Measurements from ENCODE around the gene ANKRD11. TPM values are rescaled to one million over a fixed set of nuclear protein-coding genes. Genes with fewer than 3 reads are reported as not detected.
"Not testable (repeated sequence)": the region's sequence is repeated elsewhere in the genome, so short reads cannot be mapped to it uniquely, and the experiment has no call there.

ANKRD11 gene
- total RNA-seq, 1 experiment from 2014 or later: 48.0 TPM

GRCh38 chr16:89246383-89246902 lies 243.9 kb downstream of the ANKRD11 start:
- Histone ChIP-seq H3K36me3 (no peaks in the 10 kb centered on the region), H3K4me1 (replicated peaks) (peaks cover 8% of the 10 kb centered on the region), H3K9me3 (replicated peaks) (0 out of 2 replicates have a peak, but pooled peaks cover 9% of the 10 kb centered on the region), H3K27me3 (replicated peaks) (peaks cover 14% of the 10 kb centered on the region), H3K27ac (no peak overlapping the region), H3K4me3 (peak overlapping the region; percentile 36; the same call in 1 of the 2 replicates)
- DNase-seq (ENCODE audit: low read depth in 1 of 2, low spot score in 2 of 2): no peak

- peaks cover 3% of the 10 kb centered on the region; the same call in 1 of the 2 replicates for H3K36me3 ChIP-seq
- no peak for DNase-seq (ENCODE audit: low read depth in 1 of 2, low spot score in 2 of 2)
- peaks cover 14% of the 10 kb centered on the region for H3K27me3 ChIP-seq (replicated peaks)
- H3K9me3 ChIP-seq (replicated peaks): 0 out of 2 replicates have a peak, but pooled peaks cover 9% of the 10 kb centered on the region
- no peak overlapping the region for H3K27ac ChIP-seq
- H3K4me3 ChIP-seq: no peak overlapping the region
- H3K4me1 ChIP-seq (replicated peaks): peaks cover 13% of the 10 kb centered on the region
These were observed 245.6 kb downstream of the ANKRD11 start for GRCh38 chr16:89244754-89245153.

DNA sequence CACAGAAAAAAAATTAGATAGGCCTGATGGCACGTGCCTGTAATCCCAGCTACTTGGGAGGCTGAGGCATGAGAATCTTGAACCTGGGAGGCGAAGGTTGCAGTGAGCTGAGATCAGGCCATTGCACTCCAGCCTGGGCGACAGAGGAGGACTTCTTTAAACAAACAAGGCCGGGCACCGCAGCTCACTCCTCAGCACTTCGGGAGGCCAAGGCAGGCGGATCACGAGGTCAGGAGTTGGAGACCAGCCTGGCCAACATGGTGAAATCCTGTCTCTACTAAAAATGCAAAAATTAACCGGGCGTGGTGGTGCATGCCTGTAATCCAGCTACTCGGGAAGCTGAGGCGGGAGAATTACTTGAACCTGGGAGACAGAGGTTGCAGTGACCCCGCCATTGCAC lies 246.1 kb downstream of the ANKRD11 start:
- H3K27ac ChIP-seq, H3K4me3 ChIP-seq: not testable (repeated sequence)

GRCh38 chr16:89243664-89244063 lies 246.7 kb downstream of the ANKRD11 start:
- no peak for DNase-seq (ENCODE audit: low read depth in 1 of 2, low spot score in 2 of 2)
- H3K36me3 ChIP-seq: peaks cover 3% of the 10 kb centered on the region; the same call in 1 of the 2 replicates
- peaks cover 14% of the 10 kb centered on the region for H3K27me3 ChIP-seq (replicated peaks)
- H3K27ac ChIP-seq: no peak overlapping the region
- no peak overlapping the region for H3K4me3 ChIP-seq
- peaks cover 13% of the 10 kb centered on the region for H3K4me1 ChIP-seq (replicated peaks)
- 0 out of 2 replicates have a peak, but pooled peaks cover 8% of the 10 kb centered on the region for H3K9me3 ChIP-seq (replicated peaks)

More for the DNA sequence above, 246.1 kb downstream of the ANKRD11 start:
- peaks cover 13% of the 10 kb centered on the region for H3K4me1 ChIP-seq (replicated peaks)
- H3K27me3 ChIP-seq (replicated peaks): peaks cover 14% of the 10 kb centered on the region
- not testable (repeated sequence) for H3K9me3 ChIP-seq (replicated peaks); DNase-seq (ENCODE audit: low read depth in 1 of 2, low spot score in 2 of 2); H3K36me3 ChIP-seq

DNA sequence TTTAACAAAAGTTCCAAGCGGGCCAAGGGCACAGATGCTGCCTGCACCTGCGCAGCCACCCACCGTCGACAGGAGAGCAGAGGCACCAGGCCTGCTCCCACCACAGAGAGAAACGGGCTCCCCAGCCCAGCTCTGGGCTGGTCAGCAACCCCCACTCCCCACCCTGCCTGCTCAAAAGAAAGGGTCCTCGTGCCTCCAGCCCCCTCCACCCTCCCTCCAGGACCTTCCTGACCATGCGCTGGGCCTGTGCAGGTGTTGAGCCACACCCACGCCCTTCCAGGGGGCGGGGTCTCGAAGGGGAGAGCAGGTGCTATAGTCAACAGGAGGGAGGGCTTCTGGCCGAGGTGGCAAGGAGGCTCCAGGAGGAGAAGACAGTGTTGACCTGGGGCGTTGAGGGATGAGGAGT lies 247.6 kb downstream of the ANKRD11 start:
- H3K27ac ChIP-seq: no peak overlapping the region
- no peak for DNase-seq (ENCODE audit: low read depth in 1 of 2, low spot score in 2 of 2)

GRCh38 chr16:89241187-89242007 lies 249.0 kb downstream of the ANKRD11 start:
- peak; percentile 75 to 91 for DNase-seq (ENCODE audit: low read depth in 1 of 2, low spot score in 2 of 2)

More for the DNA sequence above, 247.6 kb downstream of the ANKRD11 start:
- Histone ChIP-seq H3K36me3 (peaks cover 3% of the 10 kb centered on the region; the same call in 1 of the 2 replicates), H3K9me3 (replicated peaks) (0 out of 2 replicates have a peak, but pooled peaks cover 4% of the 10 kb centered on the region), H3K4me3 (no peak overlapping the region), H3K4me1 (replicated peaks) (peaks cover 13% of the 10 kb centered on the region), H3K27me3 (replicated peaks) (peaks cover 14% of the 10 kb centered on the region)

DNA sequence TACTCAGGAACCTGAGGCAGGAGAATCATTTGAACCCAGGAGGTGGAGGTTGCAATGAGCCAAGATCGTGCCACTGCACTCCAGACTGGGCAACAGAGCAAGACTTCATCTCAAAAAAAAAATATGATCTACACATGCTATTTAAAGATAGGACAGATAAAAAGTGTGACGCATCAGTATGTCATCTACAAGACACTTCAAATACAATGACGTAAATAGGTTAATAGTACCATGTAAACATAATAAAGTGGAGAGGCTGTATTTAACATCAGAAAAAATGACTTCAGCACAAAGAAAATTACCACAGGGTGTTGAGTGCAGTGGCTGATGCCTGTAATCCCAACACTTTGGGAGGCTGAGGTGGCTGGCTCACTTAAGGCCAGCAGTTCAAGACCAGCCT lies 252.6 kb downstream of the ANKRD11 start:
- H3K27me3 ChIP-seq (replicated peaks): no peaks in the 10 kb centered on the region
- no peak for DNase-seq (ENCODE audit: low read depth in 1 of 2, low spot score in 2 of 2)
- H3K27ac ChIP-seq: no peak overlapping the region
- H3K4me1 ChIP-seq (replicated peaks): peaks cover 8% of the 10 kb centered on the region
- H3K36me3 ChIP-seq: peaks cover 19% of the 10 kb centered on the region
- no peak overlapping the region for H3K4me3 ChIP-seq
- H3K9me3 ChIP-seq (replicated peaks): no peaks in the 10 kb centered on the region

More at GRCh38 chr16:89241187-89242007, 249.0 kb downstream of the ANKRD11 start:
- peaks cover 3% of the 10 kb centered on the region; the same call in 1 of the 2 replicates for H3K36me3 ChIP-seq
- H3K9me3 ChIP-seq (replicated peaks): no peaks in the 10 kb centered on the region
- peak overlapping the region; percentile 90 for H3K4me3 ChIP-seq
- peaks cover 8% of the 10 kb centered on the region for H3K4me1 ChIP-seq (replicated peaks)
- peaks cover 7% of the 10 kb centered on the region for H3K27me3 ChIP-seq (replicated peaks)
- H3K27ac ChIP-seq: peak overlapping the region; percentile 96

DNA sequence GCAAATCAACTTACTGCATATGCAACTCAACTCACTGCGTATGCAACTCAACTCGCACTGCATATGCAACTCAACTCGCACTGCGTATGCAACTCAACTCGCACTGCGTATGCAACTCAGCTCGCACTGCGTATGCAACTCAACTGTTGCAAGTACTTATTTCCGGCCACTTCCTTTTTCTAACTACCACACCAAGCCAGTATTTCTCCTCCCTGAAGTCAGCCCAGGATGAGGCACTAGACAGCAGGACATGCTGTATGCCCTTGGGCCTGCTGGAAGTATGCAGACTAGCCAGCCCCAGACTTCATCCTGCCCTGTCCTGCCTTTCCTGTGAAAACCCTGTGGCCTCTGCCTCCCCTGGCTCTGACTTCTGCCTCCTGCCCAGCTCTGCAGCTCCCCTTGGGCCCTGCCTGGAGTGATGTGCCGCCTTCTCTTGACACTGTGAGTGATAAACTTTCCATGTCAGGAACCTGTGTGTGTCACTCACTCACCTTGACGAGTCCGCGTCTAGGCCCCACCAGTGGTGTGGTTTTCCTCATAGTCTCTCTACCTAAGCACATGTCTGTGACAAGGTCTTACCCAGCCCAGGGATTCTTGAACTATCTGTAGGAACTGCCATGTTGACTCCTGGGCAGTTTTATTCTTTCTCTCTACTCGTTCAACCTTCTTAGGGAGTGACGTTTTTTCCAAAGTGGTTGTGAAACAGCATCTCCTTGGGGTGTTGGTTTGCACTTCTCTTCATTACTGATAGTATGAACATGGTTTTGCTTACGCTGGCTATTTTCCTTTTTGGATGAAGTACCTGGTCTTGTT lies 256.5 kb downstream of the ANKRD11 start:
- no peaks in the 10 kb centered on the region for H3K27me3 ChIP-seq (replicated peaks)
- no peak for DNase-seq (ENCODE audit: low read depth in 1 of 2, low spot score in 2 of 2)
- no peak overlapping the region for H3K4me3 ChIP-seq
- peaks cover 43% of the 10 kb centered on the region for H3K36me3 ChIP-seq
- H3K9me3 ChIP-seq (replicated peaks): no peaks in the 10 kb centered on the region; the same call in 1 of the 2 replicates
- H3K27ac ChIP-seq: no peak overlapping the region
- no peaks in the 10 kb centered on the region for H3K4me1 ChIP-seq (replicated peaks)

GRCh38 chr16:89232107-89232506 lies 258.3 kb downstream of the ANKRD11 start:
- no peak for DNase-seq (ENCODE audit: low read depth in 1 of 2, low spot score in 2 of 2)
- H3K36me3 ChIP-seq: peaks cover 61% of the 10 kb centered on the region
- H3K9me3 ChIP-seq (replicated peaks): peaks cover 15% of the 10 kb centered on the region
- H3K27ac ChIP-seq: no peak overlapping the region
- no peak overlapping the region for H3K4me3 ChIP-seq
- no peaks in the 10 kb centered on the region for H3K4me1 ChIP-seq (replicated peaks)
- no peaks in the 10 kb centered on the region for H3K27me3 ChIP-seq (replicated peaks)

- Histone ChIP-seq H3K4me3 (no peak overlapping the region), H3K27ac (no peak overlapping the region), H3K4me1 (replicated peaks) (no peaks in the 10 kb centered on the region), H3K36me3 (peaks cover 76% of the 10 kb centered on the region), H3K27me3 (replicated peaks) (no peaks in the 10 kb centered on the region), H3K9me3 (replicated peaks) (peaks cover 19% of the 10 kb centered on the region)
- no peak for DNase-seq (ENCODE audit: low read depth in 1 of 2, low spot score in 2 of 2)
These were observed 260.1 kb downstream of the ANKRD11 start for GRCh38 chr16:89230255-89230654.

GRCh38 chr16:89224665-89225064 lies 265.7 kb downstream of the ANKRD11 start:
- H3K36me3 ChIP-seq: peaks cover 83% of the 10 kb centered on the region
- no peak overlapping the region for H3K27ac ChIP-seq
- DNase-seq (ENCODE audit: low read depth in 1 of 2, low spot score in 2 of 2): no peak
- H3K4me3 ChIP-seq: no peak overlapping the region
- no peaks in the 10 kb centered on the region for H3K27me3 ChIP-seq (replicated peaks)
- peaks cover 19% of the 10 kb centered on the region for H3K9me3 ChIP-seq (replicated peaks)
- no peaks in the 10 kb centered on the region for H3K4me1 ChIP-seq (replicated peaks)

- 0 out of 2 replicates have a peak, but pooled peaks cover 3% of the 10 kb centered on the region for H3K4me1 ChIP-seq (replicated peaks)
- H3K27me3 ChIP-seq (replicated peaks): no peaks in the 10 kb centered on the region
- no peak overlapping the region for H3K27ac ChIP-seq
- H3K36me3 ChIP-seq: peaks cover 78% of the 10 kb centered on the region
- peaks cover 12% of the 10 kb centered on the region for H3K9me3 ChIP-seq (replicated peaks)
- no peak overlapping the region for H3K4me3 ChIP-seq
- no peak for DNase-seq (ENCODE audit: low read depth in 1 of 2, low spot score in 2 of 2)
These were observed 267.4 kb downstream of the ANKRD11 start for GRCh38 chr16:89222931-89223330.

DNA sequence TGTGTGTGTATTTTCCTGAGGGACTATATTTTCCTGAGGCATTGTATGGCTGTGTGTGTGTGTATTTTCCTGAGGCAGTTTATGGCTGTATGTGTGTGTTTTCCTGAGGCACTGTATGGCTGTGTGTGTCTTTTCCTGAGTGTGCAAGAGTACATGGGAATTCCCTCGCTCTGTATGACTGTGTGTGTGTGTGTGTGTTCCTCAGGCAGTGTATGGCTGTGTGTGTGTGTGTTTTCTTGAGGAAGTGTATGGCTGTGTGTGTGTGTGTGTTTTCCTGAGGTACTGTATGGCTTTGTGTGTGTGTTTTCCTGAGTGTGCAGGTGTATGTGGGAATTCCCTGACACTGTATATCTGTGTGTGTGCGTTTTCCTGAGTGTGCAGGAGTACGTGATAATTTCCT lies 268.8 kb downstream of the ANKRD11 start:
- no peak overlapping the region for H3K4me3 ChIP-seq
- H3K27me3 ChIP-seq (replicated peaks): no peaks in the 10 kb centered on the region
- no peak overlapping the region for H3K27ac ChIP-seq
- H3K9me3 ChIP-seq (replicated peaks): no peaks in the 10 kb centered on the region; the same call in 1 of the 2 replicates
- DNase-seq (ENCODE audit: low read depth in 1 of 2, low spot score in 2 of 2): no peak
- H3K4me1 ChIP-seq (replicated peaks): peaks cover 7% of the 10 kb centered on the region
- H3K36me3 ChIP-seq: peaks cover 72% of the 10 kb centered on the region

Measured in SJSA1 (cell line).